ENCODE results near the gene LRRC9.

DNA sequence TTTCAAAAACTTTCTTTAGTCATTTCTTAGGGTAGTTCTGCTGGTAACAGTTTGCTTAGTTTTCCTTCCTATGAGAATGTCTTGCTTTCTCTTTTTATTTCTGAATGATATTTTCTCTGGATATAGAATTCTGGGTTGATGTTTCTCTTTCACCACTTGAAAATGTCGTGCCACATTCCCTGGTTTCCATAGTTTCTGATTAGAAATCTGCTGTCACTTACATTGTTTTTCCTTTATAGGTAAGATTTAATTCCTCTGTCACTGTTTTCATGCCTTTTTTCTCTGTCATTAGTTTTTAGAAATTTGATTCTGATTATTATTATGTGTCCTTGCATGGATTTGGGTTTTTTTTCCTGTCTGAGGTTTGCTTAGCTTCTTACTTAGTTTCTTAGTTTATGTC lies 94.5 kb downstream of the LRRC9 start:
- TF ChIP-seq EZH2 (IDR thresholded peaks at IDR 0.05; ENCODE audit: low read length, unreplicated experiment): no peak
- TF ChIP-seq, protein P1, sequence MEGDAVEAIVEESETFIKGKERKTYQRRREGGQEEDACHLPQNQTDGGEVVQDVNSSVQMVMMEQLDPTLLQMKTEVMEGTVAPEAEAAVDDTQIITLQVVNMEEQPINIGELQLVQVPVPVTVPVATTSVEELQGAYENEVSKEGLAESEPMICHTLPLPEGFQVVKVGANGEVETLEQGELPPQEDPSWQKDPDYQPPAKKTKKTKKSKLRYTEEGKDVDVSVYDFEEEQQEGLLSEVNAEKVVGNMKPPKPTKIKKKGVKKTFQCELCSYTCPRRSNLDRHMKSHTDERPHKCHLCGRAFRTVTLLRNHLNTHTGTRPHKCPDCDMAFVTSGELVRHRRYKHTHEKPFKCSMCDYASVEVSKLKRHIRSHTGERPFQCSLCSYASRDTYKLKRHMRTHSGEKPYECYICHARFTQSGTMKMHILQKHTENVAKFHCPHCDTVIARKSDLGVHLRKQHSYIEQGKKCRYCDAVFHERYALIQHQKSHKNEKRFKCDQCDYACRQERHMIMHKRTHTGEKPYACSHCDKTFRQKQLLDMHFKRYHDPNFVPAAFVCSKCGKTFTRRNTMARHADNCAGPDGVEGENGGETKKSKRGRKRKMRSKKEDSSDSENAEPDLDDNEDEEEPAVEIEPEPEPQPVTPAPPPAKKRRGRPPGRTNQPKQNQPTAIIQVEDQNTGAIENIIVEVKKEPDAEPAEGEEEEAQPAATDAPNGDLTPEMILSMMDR (conservative IDR thresholded peaks at IDR 0.05; ENCODE audit: low read depth, low read length): no peak

Measured in PC-3 (cell line).